GM19324 (cell line): ENCODE results near the gene SEMA6B.

Experiments used
- ATAC-seq: cut with Tn5 transposase; IDR thresholded peaks from one replicate; pipeline ENCODE4 v1.9.1; 2021; ENCODE audit warnings: mild to moderate bottlenecking, moderate library complexity; ENCODE audit not compliant: unreplicated experiment, low FRiP score

Gene SEMA6B

GRCh38 chr19:4588291-4588761 lies 28.8 kb upstream of the SEMA6B start:
- ATAC-seq: no peak

GRCh38 chr19:4587527-4587926 lies 28.0 kb upstream of the SEMA6B start:
- ATAC-seq: no peak

DNA sequence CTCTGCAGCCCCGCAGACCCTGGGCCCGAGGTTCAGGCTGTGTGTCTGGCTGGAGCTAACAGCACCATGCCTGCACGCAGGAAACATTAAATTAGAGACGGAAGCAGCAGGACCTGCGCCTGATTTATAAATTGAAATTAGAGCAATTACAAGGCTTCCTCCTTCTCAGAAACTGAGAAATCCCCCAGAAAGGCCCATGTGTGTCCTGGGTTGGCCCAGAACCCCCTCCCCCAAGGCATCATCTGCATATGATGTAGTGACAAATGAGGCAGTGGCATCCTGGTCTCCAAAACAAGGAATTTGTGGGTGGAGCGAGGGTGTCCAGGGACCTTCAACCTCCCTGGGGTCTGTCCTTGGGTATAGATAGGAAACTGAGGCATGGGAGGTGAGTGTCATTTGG lies 27.2 kb upstream of the SEMA6B start:
- no peak for ATAC-seq

GRCh38 chr19:4586245-4586644 lies 26.8 kb upstream of the SEMA6B start:
- ATAC-seq: no peak

DNA sequence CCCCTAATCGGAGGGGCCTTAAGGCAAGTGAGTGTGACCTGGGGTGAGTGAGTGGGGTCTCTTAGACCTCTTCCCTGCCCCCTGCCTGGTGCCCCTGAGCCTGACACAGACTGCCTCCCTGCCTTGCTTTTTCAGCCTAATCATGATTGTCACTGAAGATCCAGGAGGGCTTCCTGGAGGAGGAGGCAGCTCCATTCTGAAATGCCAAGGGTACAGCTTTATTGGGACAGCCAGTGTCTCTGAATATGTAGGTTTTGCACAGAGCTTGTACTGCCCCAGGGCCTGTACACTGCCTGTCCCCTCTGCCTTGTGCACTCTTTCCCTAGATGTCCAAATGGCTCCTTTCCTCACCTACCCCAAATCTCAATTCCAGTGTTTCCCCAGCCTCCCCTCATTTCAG lies 26.1 kb upstream of the SEMA6B start:
- ATAC-seq: no peak

GRCh38 chr19:4584670-4585460 lies 25.4 kb upstream of the SEMA6B start:
- ATAC-seq: no peak

GRCh38 chr19:4583961-4584669 lies 24.6 kb upstream of the SEMA6B start:
- no peak for ATAC-seq

DNA sequence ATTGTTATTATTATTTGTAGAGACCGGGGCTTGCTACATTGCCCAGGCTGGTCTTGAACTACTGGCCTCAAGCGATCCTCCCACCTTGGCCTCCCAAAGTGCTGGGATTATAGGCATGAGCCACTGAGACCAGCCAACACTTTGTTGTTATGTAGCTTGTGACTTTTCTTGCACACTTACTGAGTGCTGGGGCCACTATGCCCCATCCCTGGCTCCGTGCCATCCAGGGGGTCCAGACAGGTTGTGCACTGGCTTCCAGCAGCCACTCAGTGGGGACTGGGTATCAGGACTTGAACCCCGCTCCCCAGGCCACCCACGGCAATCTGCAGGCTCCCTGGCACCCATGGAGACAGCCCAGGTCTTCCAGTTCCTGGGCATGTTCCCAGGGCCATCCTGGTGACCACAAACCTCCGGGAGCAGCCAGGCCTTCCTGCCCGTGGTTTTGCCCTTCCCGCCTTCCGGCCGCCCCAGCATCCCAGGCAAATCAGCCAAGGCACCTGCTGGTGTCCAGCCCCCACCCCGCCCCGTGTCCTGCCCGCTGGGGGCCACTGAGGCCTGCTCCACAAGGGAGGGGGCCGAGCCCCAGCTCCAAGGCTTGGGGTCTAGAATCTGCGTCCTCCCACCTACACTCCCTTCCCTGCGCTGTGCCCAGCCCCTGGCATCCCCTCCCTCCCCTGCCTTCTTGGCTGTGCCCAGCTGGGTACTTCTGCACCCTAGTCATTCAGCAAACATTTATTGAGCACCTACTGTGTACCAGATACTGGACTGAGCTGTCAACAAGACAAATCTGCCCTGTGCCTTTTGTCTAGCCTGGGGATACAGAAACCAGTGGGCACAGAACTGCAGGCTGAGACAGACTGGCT lies 23.7 kb upstream of the SEMA6B start:
- no peak for ATAC-seq

DNA sequence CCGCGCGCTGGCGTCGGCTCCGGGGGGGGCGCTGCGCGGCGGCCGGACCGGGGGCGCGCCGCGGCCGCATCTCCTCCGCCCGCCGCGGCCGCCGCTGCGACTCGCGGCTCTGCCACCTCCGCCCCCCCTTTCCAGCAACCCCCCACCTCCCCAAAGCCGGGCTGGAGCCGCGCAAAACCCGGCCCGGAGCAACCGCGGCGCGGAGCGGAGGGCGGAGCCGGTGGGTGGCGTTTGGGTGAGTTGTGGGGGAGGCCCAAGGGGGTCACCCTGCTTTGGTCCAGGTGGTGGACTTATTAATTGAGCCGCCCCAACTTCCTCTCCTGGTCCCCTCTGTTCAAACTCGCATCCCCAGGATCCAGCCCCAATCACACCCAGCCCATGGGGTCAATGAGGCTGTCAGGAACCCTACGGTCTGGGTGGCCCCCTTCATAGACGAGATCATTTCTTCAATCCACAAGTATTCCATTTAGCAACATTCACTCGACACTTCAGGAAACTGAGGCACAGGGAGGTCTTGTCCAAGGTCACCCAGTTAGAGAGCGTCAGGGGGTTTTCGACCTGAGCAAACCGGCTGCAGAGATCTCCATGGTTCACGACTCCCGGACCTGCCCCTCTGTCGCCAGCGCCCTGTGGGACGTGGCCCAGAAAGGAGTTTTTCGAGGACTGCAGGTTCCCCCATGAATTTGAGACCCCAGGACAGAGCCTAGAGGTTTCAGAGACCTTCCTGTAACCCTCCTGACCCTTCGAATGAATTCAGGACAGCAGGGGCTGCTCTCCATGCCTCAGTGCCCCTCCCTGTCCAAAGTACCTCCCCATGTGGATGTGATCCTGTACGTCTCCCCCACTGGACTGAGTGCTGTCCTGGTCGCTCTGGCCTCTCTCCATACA lies 22.4 kb upstream of the SEMA6B start:
- no peak for ATAC-seq

DNA sequence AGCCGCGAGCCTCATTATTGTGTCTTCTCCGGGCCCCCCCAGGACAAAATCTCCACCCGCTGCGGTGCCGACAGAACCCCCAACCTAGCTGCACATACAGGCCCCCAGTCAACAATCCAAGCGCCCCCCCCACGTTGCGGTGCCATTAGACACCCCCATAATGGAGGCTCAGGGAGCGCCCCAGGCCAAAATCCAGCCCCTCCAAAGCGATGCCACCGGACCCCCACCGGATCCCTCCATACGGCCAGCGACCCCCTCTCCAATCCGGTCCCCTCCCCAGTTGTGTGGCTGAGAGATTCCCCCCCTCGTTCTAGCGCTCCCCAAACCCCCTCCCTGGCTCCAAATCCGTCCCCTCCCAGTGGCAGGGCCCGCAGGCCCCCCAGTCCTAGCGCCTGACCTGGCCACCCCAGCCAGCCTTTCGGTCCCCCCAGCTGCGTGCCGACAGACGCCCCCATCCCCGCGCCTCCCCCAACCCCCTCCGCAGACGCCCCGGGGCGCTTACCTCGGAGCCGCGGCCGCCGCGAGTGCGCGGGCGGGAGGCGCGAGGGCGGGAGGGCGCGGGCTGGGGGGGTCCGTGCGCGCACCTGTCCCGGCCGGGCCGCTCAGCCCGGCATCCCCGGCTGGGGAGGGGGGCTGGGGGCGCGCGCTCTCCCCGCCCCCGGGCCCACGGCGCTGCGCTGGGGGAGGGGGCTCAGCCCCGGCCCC lies 21.6 kb upstream of the SEMA6B start:
- no peak for ATAC-seq

GRCh38 chr19:4580021-4580901 lies 20.8 kb upstream of the SEMA6B start:
- no peak for ATAC-seq

DNA sequence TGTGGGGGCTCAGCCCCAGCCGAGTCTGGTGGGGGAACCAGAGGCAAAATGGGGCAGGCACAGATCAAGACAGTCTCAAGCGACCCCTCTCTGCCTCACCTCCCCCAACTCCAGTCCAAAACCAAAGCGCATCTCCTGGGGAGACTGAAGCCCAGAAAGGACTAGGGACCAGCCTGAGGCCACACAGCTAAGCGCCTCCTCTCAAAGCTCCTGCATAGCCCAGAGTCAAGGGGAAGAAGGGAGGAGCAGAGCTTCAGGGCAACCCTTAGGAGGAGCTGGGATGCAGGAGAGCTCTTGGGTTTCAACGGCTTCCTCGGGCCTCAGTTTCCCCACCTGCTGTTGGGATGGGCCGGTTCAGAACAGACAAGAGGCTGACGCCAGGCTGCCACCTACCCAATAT lies 19.9 kb upstream of the SEMA6B start:
- no peak for ATAC-seq

DNA sequence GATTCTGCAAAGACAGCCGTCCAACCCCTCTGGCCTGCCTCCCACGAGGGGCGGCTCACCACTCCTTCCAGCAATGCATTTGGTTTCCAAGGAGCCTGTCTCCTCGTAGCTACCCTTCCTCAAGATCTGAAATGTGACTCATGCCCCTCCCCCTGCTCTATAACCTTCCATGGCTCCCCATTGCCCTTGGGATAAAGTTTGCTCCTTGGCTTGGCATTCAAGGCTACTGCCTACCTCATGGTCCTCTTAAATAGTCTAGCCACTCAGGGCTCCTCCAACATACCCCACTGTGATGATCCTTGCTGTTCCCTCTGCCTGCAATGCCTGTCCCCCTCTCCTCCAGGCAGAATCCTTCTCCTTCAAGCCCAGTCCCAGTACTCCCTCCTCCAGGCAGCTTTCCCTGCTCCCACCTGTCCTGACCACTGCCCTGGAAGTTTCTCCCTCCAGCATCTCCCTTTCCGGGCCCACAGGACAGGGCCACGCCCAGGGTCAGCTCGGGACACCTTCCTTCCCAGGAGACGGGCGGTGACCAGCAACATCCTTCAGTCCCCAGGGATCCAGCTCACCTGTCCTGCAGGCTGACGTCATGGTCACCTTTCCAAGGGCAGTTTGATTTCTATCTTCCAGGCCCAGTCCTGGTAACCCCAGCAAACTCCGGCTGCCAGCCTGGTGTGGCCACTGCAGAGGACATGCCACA lies 19.2 kb upstream of the SEMA6B start:
- no peak for ATAC-seq

DNA sequence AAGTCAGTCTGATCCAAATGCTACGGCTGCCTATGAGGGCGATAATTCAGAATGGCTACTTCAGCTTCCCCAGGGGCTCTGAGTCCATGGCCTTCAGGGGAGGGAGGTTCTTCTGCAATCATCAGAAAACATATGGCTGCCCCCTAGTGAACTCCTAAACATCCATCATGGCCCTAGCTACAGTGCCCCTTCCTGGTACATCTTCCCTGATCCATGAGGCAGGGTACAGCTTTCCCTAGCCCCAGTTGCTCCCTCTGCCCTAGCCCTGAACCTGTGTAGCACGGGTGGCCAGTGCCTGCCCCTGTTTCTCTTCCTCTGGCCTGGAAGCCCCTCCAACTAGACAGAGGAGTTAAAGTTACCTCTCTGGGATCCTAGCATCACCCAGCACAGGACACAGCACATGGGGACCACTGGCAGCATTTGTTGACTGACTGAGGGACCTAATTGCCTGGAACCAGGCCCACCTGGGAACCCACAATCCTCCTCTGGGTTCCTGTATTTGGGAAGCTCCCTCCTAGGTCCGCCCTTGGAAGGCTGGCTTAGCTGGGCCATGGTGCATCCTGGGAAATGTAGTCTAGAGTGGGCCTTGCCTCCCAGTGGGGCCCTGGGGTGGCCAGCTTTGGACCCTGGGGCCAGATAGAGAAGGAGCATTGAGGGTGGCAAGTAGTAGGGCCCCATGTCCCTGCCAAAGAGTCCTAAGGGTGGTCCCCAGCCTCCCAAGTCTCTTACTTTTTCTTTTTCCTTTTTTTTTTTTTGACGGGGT lies 17.7 kb upstream of the SEMA6B start:
- ATAC-seq: no peak

GRCh38 chr19:4576016-4576933 lies 16.8 kb upstream of the SEMA6B start:
- ATAC-seq: no peak
